Kidney (tissue), 14 donors: ENCODE measurements around the gene TMEM131L. TPM values are rescaled to one million over a fixed set of nuclear protein-coding genes. Genes with fewer than 3 reads are reported as not detected.
A peak's percentile ranks its signal among the peaks of the same experiment; 100 is the strongest.

Experiments used
- DNase-seq, 5 donors: peaks; one replicate each; pipeline ENCODE4 v3.0.0-alpha.2; 2013 to 2020
- FAIRE-seq: peaks from 2 replicates; lab custom pipeline; 2012; peaks lifted over from hg19 to GRCh38; lab: Jason Lieb, UNC
- H3K27ac ChIP-seq, 2 donors: one replicate each; pipeline ENCODE4 v1.7.0; 2013; ENCODE audit warnings: low read depth in 2 of 2, low read length in 2 of 2, inconsistent platforms in 1 of 2
- H3K27me3 ChIP-seq: one replicate; pipeline ENCODE4 v1.7.1; 2013; ENCODE audit warnings: low read length, inconsistent platforms; ENCODE audit not compliant: control insufficient read depth, insufficient read depth
- H3K36me3 ChIP-seq, 3 donors: one replicate each; pipeline versions ENCODE4 v1.7.0 to v1.7.1; 2013; ENCODE audit warnings: low read length in 3 of 3, control low read depth in 1 of 3, inconsistent platforms in 1 of 3; ENCODE audit not compliant: insufficient read depth in 3 of 3, control insufficient read depth in 2 of 3
- H3K4me1 ChIP-seq, 3 donors: one replicate each; pipeline versions ENCODE4 v1.7.0 to v1.7.1; 2013; ENCODE audit warnings: low read length in 3 of 3, inconsistent platforms in 1 of 3, low read depth in 1 of 3; ENCODE audit not compliant: control insufficient read depth in 2 of 3, insufficient read depth in 2 of 3
- H3K4me3 ChIP-seq, 3 donors: one replicate each; pipeline versions ENCODE4 v1.7.0 to v1.8.1; 2013; ENCODE audit warnings: low read length in 3 of 3, control low read depth in 1 of 3, inconsistent platforms in 1 of 3
- H3K9ac ChIP-seq, 3 donors: one replicate each; pipeline versions ENCODE4 v1.7.0 to v1.7.1; 2013; ENCODE audit warnings: low read length in 3 of 3, control low read depth in 1 of 3, inconsistent platforms in 1 of 3
- H3K9me3 ChIP-seq, 3 donors: one replicate each; pipeline versions ENCODE4 v1.7.0 to v1.7.1; 2013; ENCODE audit warnings: low read length in 3 of 3, control low read depth in 1 of 3, inconsistent platforms in 1 of 3; ENCODE audit not compliant: control insufficient read depth in 2 of 3, insufficient read depth in 1 of 3
- CTCF ChIP-seq: IDR thresholded peaks from 3 replicates; pipeline ENCODE4 v1.5.1; 2012; ENCODE audit warnings: mild to moderate bottlenecking, moderate library complexity, borderline replicate concordance; ENCODE audit not compliant: insufficient read depth; ENCODE audit errors: extremely low read depth
- intact Hi-C: fragments of 100-400 bp; cut with DNase I; formaldehyde crosslinking; loops from one replicate; pipeline ENCODE4 v1.11.1; 2022
- polyA plus RNA-seq: library from polyadenylated mRNA; stranded (reverse); fragments of 350-450 nt; fragmentation: Illumina TruSeq; extraction: RNeasy Lipid Tissue Mini Kit (QIAGEN cat#74804); gene quantifications from one replicate; pipeline ENCODE4 v1.2.3, GENCODE V29; 2014; ENCODE audit warnings: low read depth, low replicate concordance; ENCODE audit not compliant: insufficient read depth
- total RNA-seq: library from RNA; stranded (reverse); fragmentation: NEBNext Ultra II Directional; extraction: Animal tissue kit (Norgen Biotek cat#: 25700); gene quantifications from one replicate; pipeline ENCODE4 v1.2.1, GENCODE V29; 2021
- donor health status: control.
- donor health status: control.
- donor health status: control.
- donor health status: control.
- donor health status: control.
- donor health status: DM: yes; HTN: yes; CAD: no.
- donor health status: Normal renal cell carcinoma (clear cell type).

TMEM131L gene
- total and polyA plus RNA-seq, 2 donors from 2014 or later: 3.0 to 17.0 TPM

- Histone ChIP-seq H3K4me3 (no peak overlapping the region), H3K27ac (no peak overlapping the region), H3K27me3 (no peaks in the 10 kb centered on the region), H3K4me1 (peaks cover 0 to 2% (median 0%) of the 10 kb centered on the region in 3 donors), H3K9ac (no peak overlapping the region), H3K36me3 (no peaks in the 10 kb centered on the region), H3K9me3 (no peaks in the 10 kb centered on the region)
- TF ChIP-seq CTCF: no peak
- intact Hi-C loops: no loop called here
- FAIRE-seq (no peak), DNase-seq (no peak)
Observed at GRCh38 chr4:153641532-153641931, 175.4 kb downstream of the TMEM131L start.

DNA sequence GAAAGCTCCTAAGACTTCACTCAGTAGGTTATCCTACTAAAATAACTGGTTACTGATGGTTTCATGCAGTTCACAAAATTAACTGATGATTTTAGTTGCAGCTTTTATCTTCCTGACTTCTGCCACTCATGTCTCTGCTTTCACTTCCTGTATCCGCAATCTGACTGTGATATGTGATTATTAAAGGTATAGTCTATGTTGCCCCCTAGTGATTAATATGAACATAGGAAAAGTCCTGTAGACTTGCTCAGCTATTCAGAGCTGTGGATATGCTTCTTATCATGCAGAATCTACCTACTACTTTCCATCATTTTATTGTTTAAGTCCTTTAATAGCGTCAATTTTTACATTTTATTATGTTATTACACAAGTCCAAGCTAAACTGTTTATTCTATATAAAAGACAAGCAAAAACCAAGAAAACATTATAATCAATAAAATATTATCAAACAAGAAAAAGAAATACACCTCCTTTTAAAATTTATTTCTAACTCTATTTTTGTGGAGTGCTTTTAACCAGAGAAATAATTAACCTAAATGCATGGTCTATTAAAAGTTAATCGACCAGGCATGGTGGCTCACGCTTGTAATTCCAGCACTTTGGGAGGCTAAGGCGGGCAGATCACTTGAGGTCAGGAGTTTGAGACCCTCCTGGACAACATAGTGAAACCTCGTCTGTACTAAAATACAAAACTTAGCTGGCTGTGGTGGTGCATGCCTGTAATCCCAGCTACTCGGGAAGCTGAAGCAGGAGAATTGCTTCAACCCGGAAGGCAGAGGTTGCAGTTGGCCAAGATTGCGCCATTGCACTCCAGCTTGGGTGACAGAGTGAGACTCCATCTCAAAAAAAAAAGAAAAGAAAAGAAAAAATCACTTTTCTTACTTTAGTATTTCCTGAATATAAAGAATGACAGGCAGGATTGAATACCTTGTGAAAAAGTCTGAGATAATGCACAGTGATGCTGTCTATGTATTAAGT lies 177.5 kb downstream of the TMEM131L start:
- peak; percentile 64 for FAIRE-seq
- H3K36me3 ChIP-seq: no peaks in the 10 kb centered on the region
- peak in 2 of 5 donors; percentile 47 to 70 for DNase-seq
- no peak overlapping the region for H3K9ac ChIP-seq
- no peak overlapping the region for H3K27ac ChIP-seq
- no peak overlapping the region for H3K4me3 ChIP-seq
- intact Hi-C loops: no loop called here
- H3K27me3 ChIP-seq: no peaks in the 10 kb centered on the region
- no peaks in the 10 kb centered on the region for H3K9me3 ChIP-seq
- peaks cover 0 to 2% (median 0%) of the 10 kb centered on the region in 3 donors for H3K4me1 ChIP-seq
- peak; percentile 7 for TF ChIP-seq CTCF

GRCh38 chr4:153645183-153645582 lies 179.0 kb downstream of the TMEM131L start:
- no peaks in the 10 kb centered on the region for H3K9me3 ChIP-seq
- no peak for FAIRE-seq
- intact Hi-C loops: no loop called here

More at GRCh38 chr4:153645183-153645582, 179.0 kb downstream of the TMEM131L start:
- H3K9ac ChIP-seq: no peak overlapping the region
- H3K27ac ChIP-seq: no peak overlapping the region
- no peak for DNase-seq
- H3K36me3 ChIP-seq: no peaks in the 10 kb centered on the region
- H3K4me3 ChIP-seq: no peak overlapping the region
- no peaks in the 10 kb centered on the region for H3K27me3 ChIP-seq
- no peak for TF ChIP-seq CTCF
- peaks cover 0 to 1% (median 0%) of the 10 kb centered on the region in 3 donors for H3K4me1 ChIP-seq
